ENCODE data around the gene DUSP28.
"Not testable (repeated sequence)": the region's sequence is repeated elsewhere in the genome, so short reads cannot be mapped to it uniquely, and the experiment has no call there.

DUSP28 gene

DNA sequence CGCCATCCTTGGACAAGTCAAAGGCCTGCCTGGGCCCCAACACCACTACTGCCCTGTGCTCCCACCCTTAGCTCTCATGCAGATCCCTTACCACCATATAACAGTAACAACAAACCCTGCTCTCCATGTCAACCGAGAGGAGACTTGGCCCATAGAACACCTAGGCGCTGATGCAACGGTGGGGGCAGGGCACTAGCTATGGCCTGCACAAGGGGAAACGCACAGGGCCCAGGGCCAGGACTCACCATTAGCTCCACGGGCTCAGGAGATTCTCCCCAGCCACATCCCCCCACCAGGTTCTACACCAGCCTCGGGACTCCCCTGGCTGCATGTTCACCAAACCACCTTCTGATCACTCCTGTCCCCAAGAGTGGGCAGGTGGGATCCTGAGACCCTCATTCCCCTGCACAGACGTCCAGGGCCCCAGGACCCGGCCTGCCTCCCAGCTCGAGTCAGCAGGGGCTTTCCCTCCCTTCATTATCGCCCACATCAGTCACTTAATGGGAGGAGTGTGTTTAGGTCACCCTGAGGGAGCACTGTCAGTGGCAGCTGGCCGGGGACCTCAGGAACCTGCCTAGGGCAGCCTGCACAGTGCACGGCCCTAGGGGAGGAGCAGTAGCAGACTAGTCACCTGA is 31.6 kb upstream of the DUSP28 start:
- H3K4me3 ChIP-seq (ENCODE audit: low read depth, low read length), result no peak overlapping the region
- TF ChIP-seq, protein P1, sequence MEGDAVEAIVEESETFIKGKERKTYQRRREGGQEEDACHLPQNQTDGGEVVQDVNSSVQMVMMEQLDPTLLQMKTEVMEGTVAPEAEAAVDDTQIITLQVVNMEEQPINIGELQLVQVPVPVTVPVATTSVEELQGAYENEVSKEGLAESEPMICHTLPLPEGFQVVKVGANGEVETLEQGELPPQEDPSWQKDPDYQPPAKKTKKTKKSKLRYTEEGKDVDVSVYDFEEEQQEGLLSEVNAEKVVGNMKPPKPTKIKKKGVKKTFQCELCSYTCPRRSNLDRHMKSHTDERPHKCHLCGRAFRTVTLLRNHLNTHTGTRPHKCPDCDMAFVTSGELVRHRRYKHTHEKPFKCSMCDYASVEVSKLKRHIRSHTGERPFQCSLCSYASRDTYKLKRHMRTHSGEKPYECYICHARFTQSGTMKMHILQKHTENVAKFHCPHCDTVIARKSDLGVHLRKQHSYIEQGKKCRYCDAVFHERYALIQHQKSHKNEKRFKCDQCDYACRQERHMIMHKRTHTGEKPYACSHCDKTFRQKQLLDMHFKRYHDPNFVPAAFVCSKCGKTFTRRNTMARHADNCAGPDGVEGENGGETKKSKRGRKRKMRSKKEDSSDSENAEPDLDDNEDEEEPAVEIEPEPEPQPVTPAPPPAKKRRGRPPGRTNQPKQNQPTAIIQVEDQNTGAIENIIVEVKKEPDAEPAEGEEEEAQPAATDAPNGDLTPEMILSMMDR (IDR thresholded peaks at IDR 0.05; ENCODE audit: low read depth, low read length, missing control alignments), result no peak
- no peak for DNase-seq (ENCODE audit: low read depth)

GRCh38 chr2:240529344-240529999 is 30.7 kb upstream of the DUSP28 start:
- no peak overlapping the region for H3K4me3 ChIP-seq (ENCODE audit: low read depth, low read length)
- no peak for DNase-seq (ENCODE audit: low read depth)
- TF ChIP-seq, protein P1 (IDR thresholded peaks at IDR 0.05; ENCODE audit: low read depth, low read length, missing control alignments), result no peak

GRCh38 chr2:240530181-240530580 is 30.0 kb upstream of the DUSP28 start:
- no peak overlapping the region for H3K4me3 ChIP-seq (ENCODE audit: low read depth, low read length)
- no peak for DNase-seq (ENCODE audit: low read depth)
- TF ChIP-seq, protein P1 (IDR thresholded peaks at IDR 0.05; ENCODE audit: low read depth, low read length, missing control alignments), result no peak

DNA sequence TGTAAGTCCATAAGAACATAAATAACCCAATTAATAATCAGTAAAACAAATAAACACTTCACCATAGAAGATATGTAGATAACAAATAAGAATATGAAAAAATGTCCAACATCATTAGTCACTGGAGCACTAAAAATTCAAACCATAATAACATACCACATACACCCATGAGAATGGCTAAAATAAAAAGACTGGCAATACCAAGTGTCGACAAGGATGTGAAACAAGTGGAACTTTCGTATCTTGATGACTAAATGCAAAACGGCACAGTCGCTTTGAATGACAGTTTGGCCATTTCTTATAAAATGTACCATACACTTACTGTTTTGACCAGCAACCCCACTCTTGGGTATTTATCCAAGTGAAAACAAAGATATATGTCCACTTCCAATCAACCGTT is 29.1 kb upstream of the DUSP28 start:
- TF ChIP-seq, protein P1 (IDR thresholded peaks at IDR 0.05; ENCODE audit: low read depth, low read length, missing control alignments), result no peak
- H3K4me3 ChIP-seq (ENCODE audit: low read depth, low read length), result no peak overlapping the region
- DNase-seq (ENCODE audit: low read depth), result no peak

DNA sequence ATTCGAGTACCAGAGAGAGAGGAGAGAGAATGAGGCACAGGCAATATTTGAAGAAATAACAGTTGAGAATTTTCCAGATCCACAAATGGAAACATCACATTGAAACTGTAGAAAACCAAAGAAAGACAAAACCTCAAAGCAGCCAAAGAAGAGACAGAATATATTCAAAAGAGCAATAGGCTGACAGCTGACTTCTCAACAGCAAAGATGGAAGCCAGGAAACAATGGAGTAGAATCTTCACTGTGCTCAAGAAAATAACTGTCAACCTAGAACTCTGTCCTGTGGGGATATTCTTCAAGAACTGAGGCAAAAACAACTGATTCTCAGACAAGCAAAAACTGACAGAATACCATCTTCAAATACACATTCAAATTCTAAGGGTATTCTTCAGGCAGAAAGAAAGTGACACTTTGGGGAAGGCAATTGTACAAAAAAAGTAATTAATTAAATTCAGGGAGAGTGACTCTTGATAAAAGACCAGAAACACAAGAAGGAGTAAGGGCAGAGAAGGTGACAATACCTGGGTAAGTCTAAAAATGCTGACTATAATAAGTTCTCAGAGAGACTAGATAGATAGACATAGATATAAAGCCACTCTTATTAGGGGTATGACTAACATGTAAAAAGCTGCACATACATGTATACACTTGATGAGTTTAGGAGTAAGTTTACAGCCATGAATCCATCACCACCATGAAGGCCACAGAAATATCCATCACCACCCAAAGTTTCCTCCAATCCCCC is 28.0 kb upstream of the DUSP28 start:
- TF ChIP-seq, protein P1 (IDR thresholded peaks at IDR 0.05; ENCODE audit: low read depth, low read length, missing control alignments), result no peak
- H3K4me3 ChIP-seq (ENCODE audit: low read depth, low read length), result no peak overlapping the region
- DNase-seq (ENCODE audit: low read depth), result no peak

GRCh38 chr2:240538031-240538780 is 22.0 kb upstream of the DUSP28 start:
- TF ChIP-seq, protein P1 (IDR thresholded peaks at IDR 0.05; ENCODE audit: low read depth, low read length, missing control alignments), result no peak
- H3K4me3 ChIP-seq (ENCODE audit: low read depth, low read length), result no peak overlapping the region
- no peak for DNase-seq (ENCODE audit: low read depth)

GRCh38 chr2:240539101-240539500 is 21.1 kb upstream of the DUSP28 start:
- H3K4me3 ChIP-seq (ENCODE audit: low read depth, low read length), result not testable (repeated sequence)

More at GRCh38 chr2:240539101-240539500, 21.1 kb upstream of the DUSP28 start:
- not testable (repeated sequence) for DNase-seq (ENCODE audit: low read depth)

Data from GM12864 (cell line).